ENCODE results near the gene DDC.
A peak's percentile ranks its signal among the peaks of the same experiment; 100 is the strongest.
"Not testable (repeated sequence)": the region's sequence is repeated elsewhere in the genome, so short reads cannot be mapped to it uniquely, and the experiment has no call there.

DDC gene

GRCh38 chr7:50594136-50594535 is 28.9 kb upstream of the DDC start:
- no peaks in the 10 kb centered on the region for H3K9me3 Mint-ChIP-seq
- no peak overlapping the region for H3K27ac Mint-ChIP-seq
- DNase-seq, result no peak
- H3K27me3 Mint-ChIP-seq, result peaks cover 22% of the 10 kb centered on the region
- peaks cover 29% of the 10 kb centered on the region for H3K4me1 Mint-ChIP-seq
- H3K4me3 Mint-ChIP-seq, result no peak overlapping the region
- no peak for ATAC-seq

- H3K27me3 Mint-ChIP-seq, result peaks cover 34% of the 10 kb centered on the region
- DNase-seq (no peak), ATAC-seq (no peak)
- H3K9me3 Mint-ChIP-seq, result no peaks in the 10 kb centered on the region
- H3K4me1 Mint-ChIP-seq, result peaks cover 33% of the 10 kb centered on the region
- no peak overlapping the region for H3K27ac Mint-ChIP-seq
- no peak overlapping the region for H3K4me3 Mint-ChIP-seq
Observed at GRCh38 chr7:50592940-50593339, 27.7 kb upstream of the DDC start.

DNA sequence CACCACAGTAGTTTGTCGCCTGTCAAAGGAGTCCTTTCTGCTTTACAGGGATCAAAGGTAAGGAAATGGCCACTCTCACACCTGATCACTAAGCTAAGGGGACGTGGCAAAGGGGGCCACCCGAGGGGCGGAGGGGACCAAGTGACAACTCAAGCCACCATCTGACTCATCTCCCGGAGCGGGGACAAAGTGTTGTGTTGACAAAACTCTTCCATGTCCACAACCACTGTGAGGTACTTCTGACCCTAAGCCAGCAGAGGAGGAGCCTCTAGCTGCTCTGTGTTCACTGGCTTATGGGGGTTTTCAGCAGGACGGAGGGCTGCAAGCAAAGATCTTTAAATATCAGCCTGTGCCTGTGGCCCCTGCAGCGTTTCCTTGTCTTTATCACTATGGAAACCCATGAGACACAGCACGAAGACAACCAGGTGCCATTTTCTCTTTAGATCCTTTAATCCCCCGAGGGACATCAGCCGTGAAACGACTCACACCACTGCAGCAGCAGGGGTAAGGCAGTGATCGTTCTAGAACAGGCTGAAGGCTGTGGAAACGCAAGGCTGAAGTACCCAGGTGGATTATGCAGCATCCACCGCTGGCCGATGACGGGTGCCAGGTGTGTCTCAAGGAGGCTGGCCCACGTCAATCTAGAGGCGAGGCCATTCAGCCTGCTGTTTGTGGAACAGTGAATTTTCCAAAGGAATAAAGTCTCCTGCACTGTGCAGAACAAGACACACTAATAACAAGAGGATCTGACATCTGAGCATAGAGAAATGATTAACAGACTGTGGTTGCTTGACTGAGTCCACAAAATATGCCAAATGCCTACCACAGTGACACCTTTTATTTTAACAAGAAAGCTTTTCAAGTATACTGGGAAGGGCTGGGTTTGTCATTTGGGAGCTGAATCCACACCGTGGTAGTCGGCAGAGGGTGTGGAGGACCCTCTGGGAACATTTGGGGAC is 26.6 kb upstream of the DDC start:
- Mint-ChIP-seq H3K9me3 (no peaks in the 10 kb centered on the region), H3K27ac (no peak overlapping the region), H3K27me3 (peaks cover 41% of the 10 kb centered on the region), H3K4me3 (no peak overlapping the region), H3K4me1 (peaks cover 33% of the 10 kb centered on the region)
- DNase-seq (no peak), ATAC-seq (no peak)

DNA sequence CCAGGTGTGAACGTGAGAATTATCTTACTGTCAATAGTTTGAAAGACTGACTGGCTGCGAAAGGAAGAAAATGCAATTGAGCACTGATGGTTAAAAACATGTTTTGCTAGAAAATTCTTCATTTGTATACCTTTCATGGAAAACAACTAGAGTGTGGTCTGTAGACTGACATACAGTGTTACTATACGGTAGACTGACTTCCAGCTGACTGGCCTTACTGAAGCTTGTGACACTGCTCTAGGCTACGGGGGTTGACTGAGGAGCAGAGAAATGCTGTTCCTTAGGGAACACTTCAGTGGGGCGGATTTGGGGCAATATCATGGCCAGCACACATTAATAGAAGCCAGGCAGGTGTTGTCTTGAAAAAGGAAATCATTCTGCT is 25.9 kb upstream of the DDC start:
- no peak for DNase-seq
- no peak overlapping the region for H3K4me3 Mint-ChIP-seq
- peaks cover 46% of the 10 kb centered on the region for H3K27me3 Mint-ChIP-seq
- no peaks in the 10 kb centered on the region for H3K9me3 Mint-ChIP-seq
- peak overlapping the region in 1 of 2 donors; percentile 9 for H3K27ac Mint-ChIP-seq
- no peak for ATAC-seq
- H3K4me1 Mint-ChIP-seq, result peaks cover 30% of the 10 kb centered on the region

DNA sequence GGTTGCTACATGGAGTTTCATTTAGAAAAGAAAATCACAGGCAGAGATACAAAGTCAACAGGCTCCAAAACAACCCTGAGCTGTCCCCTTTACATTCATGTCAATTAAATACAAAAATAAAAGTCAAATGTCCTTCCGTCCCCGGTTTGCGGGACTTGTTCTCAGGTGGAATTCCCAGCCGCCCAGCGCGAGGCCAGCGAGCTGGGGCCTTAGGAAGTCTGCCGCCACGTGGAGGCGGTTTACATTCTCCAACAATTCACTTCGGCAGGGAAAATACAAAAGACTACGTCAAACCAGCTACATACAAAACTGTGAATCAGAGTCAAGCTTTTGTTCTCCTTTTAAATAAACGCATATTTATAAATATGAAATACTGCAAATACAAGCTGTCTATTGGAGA is 25.3 kb upstream of the DDC start:
- DNase-seq (no peak), ATAC-seq (no peak)
- H3K9me3 Mint-ChIP-seq, result no peaks in the 10 kb centered on the region
- H3K4me3 Mint-ChIP-seq, result no peak overlapping the region
- no peak overlapping the region for H3K27ac Mint-ChIP-seq
- peaks cover 48% of the 10 kb centered on the region for H3K27me3 Mint-ChIP-seq
- peaks cover 24% of the 10 kb centered on the region for H3K4me1 Mint-ChIP-seq

DNA sequence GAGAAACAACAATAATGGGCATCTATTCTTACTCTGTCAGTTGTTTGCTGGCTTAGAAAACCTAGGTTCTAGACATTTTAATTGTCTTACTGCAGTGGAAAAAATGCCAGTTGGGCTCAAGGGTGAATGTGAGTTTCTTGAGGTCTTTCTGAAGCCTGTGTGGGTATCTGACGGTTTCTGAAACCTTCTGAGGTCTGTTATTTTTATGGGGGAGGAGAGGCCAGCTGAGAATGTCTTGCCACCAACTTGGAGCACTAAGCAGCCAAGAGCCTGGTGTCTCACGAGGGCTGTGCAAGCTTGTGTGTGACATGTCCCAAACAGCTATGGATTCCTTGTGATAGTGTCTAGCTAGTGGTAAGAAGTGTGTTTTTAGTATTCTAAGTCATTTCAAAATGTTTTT is 24.2 kb upstream of the DDC start:
- no peak for DNase-seq
- H3K4me3 Mint-ChIP-seq, result no peak overlapping the region
- ATAC-seq, result peak; percentile 33
- H3K27ac Mint-ChIP-seq, result no peak overlapping the region
- H3K27me3 Mint-ChIP-seq, result peaks cover 48% of the 10 kb centered on the region
- H3K4me1 Mint-ChIP-seq, result peaks cover 13% of the 10 kb centered on the region
- peaks cover 0 to 2% of the 10 kb centered on the region in 2 donors for H3K9me3 Mint-ChIP-seq

GRCh38 chr7:50588937-50589336 is 23.7 kb upstream of the DDC start:
- ATAC-seq (peak; percentile 37), DNase-seq (no peak)
- Mint-ChIP-seq H3K27ac (no peak overlapping the region), H3K4me1 (peaks cover 9% of the 10 kb centered on the region), H3K4me3 (no peak overlapping the region), H3K27me3 (peaks cover 48% of the 10 kb centered on the region), H3K9me3 (peaks cover 2 to 7% of the 10 kb centered on the region in 2 donors)

DNA sequence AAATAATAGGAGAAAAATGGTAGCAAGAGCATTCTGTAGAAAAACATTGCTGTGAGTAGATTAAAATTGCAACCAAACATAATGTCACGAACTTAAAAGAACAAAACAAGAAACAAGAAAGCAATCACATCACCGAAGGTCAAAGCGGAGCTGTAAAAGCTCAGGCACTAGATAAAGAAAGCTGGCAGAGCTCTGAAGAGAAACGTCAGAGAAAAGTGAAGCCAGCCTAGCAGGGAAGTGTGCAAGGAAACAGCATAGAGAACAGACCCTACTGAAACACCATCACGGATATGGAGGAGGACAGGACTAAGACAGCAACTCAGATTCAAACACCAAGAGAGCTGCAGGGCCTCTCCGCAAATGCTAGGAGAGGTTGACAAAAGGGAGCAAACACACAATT is 22.5 kb upstream of the DDC start:
- Mint-ChIP-seq H3K4me1 (peaks cover 9% of the 10 kb centered on the region), H3K27ac (no peak overlapping the region), H3K9me3 (peaks cover 8 to 17% of the 10 kb centered on the region in 2 donors), H3K27me3 (peaks cover 44% of the 10 kb centered on the region), H3K4me3 (no peak overlapping the region)
- ATAC-seq, result no peak
- no peak for DNase-seq

GRCh38 chr7:50584793-50585408 is 19.7 kb upstream of the DDC start:
- no peak for ATAC-seq
- peaks cover 30% of the 10 kb centered on the region for H3K27me3 Mint-ChIP-seq
- no peak overlapping the region for H3K27ac Mint-ChIP-seq
- no peak overlapping the region for H3K4me3 Mint-ChIP-seq
- no peak for DNase-seq
- peaks cover 8 to 21% of the 10 kb centered on the region in 2 donors for H3K9me3 Mint-ChIP-seq
- H3K4me1 Mint-ChIP-seq, result peaks cover 9% of the 10 kb centered on the region

- ATAC-seq (no peak), DNase-seq (no peak)
- Mint-ChIP-seq H3K4me3 (no peak overlapping the region), H3K27ac (no peak overlapping the region), H3K4me1 (peaks cover 6% of the 10 kb centered on the region), H3K27me3 (peaks cover 28% of the 10 kb centered on the region), H3K9me3 (peaks cover 8 to 21% of the 10 kb centered on the region in 2 donors)
Observed at GRCh38 chr7:50584386-50584785, 19.2 kb upstream of the DDC start.

- H3K4me3 Mint-ChIP-seq, H3K4me1 Mint-ChIP-seq, ATAC-seq, H3K27ac Mint-ChIP-seq, DNase-seq: not testable (repeated sequence)
- peaks cover 8 to 21% of the 10 kb centered on the region in 2 donors for H3K9me3 Mint-ChIP-seq
- H3K27me3 Mint-ChIP-seq, result peaks cover 18% of the 10 kb centered on the region
Observed at GRCh38 chr7:50583295-50583694, 18.1 kb upstream of the DDC start.

GRCh38 chr7:50582271-50582670 is 17.1 kb upstream of the DDC start:
- not testable (repeated sequence) for H3K27me3 Mint-ChIP-seq, H3K4me1 Mint-ChIP-seq, H3K27ac Mint-ChIP-seq, ATAC-seq, DNase-seq, H3K4me3 Mint-ChIP-seq
- H3K9me3 Mint-ChIP-seq, result peaks cover 16 to 30% of the 10 kb centered on the region in 2 donors

DNA sequence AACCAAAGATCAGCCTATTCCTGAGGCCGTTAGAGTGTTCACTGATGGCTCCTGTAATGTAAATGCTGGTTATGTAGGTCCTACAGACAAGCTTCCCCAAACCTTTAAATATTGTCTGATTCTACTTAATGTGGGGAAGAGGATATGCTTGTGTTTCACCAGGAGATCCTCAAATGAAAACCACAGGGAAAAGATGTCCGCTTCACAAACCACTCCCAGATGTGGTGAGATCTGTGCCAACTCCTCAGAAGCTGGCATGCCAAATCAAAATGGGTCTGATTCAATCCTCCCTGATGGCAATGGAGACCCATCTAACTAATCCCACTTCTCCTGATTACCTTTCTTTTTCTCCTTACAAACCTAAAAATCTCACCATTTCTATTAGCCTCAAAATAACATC is 15.5 kb upstream of the DDC start:
- not testable (repeated sequence) for H3K4me3 Mint-ChIP-seq, H3K27me3 Mint-ChIP-seq, DNase-seq, H3K4me1 Mint-ChIP-seq, H3K27ac Mint-ChIP-seq, ATAC-seq
- peaks cover 16 to 40% of the 10 kb centered on the region in 2 donors for H3K9me3 Mint-ChIP-seq

- Mint-ChIP-seq H3K4me1 (no peaks in the 10 kb centered on the region), H3K27ac (no peak overlapping the region), H3K4me3 (no peak overlapping the region), H3K27me3 (peaks cover 8% of the 10 kb centered on the region), H3K9me3 (peaks cover 21 to 46% of the 10 kb centered on the region in 2 donors)
- ATAC-seq (no peak), DNase-seq (no peak)
Observed at GRCh38 chr7:50580057-50580456, 14.9 kb upstream of the DDC start.

- not testable (repeated sequence) for DNase-seq
Observed at GRCh38 chr7:50578105-50578504, 12.9 kb upstream of the DDC start.

DNA sequence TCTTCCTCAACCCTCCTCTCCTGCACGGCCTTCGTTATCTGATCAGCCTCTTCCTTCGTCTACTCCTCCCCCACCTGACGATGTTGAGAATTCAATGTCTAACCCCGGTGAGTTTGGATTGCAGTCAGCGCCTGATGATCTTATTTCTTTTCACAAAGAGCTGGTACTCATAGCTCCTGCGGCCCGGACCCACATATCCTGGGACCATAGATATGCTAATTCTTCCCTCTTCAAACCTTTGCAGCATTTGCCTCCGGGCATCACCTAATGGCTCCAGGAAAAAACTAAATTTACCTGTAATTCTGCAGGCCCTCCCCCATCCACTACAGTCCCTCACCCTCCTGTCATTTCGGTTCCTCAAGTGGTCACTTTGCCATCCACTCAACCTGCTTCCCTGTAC is 12.4 kb upstream of the DDC start:
- Mint-ChIP-seq H3K27me3 (peaks cover 22% of the 10 kb centered on the region), H3K4me3 (no peak overlapping the region), H3K4me1 (no peaks in the 10 kb centered on the region), H3K27ac (no peak overlapping the region), H3K9me3 (peaks cover 13 to 27% of the 10 kb centered on the region in 2 donors)
- ATAC-seq (no peak), DNase-seq (no peak)

More at GRCh38 chr7:50578105-50578504, 12.9 kb upstream of the DDC start:
- H3K4me1 Mint-ChIP-seq, H3K27ac Mint-ChIP-seq, ATAC-seq, H3K4me3 Mint-ChIP-seq: not testable (repeated sequence)
- Mint-ChIP-seq H3K9me3 (peaks cover 13 to 32% of the 10 kb centered on the region in 2 donors), H3K27me3 (peaks cover 22% of the 10 kb centered on the region)
